SK-N-SH treated with all-trans-retinoic acid at 6 μM for 48 hours (cell line): Measurements from ENCODE around the gene CNKSR2.

Source experiments
- BACH2 ChIP-seq: fragments of 250-450 bp; sonication (Bioruptor Pico); IDR thresholded peaks from 2 replicates; pipeline ENCODE4 v1.9.0; 2021; ENCODE audit warnings: mild to moderate bottlenecking, borderline replicate concordance
- CREB5 ChIP-seq: fragments of 250-450 bp; sonication (Bioruptor Pico); IDR thresholded peaks from 2 replicates; pipeline ENCODE4 v1.5.1; 2020; ENCODE audit warnings: low read depth, mild to moderate bottlenecking, moderate library complexity
- CSDC2 ChIP-seq: fragments of 250-450 bp; sonication (Bioruptor Pico); IDR thresholded peaks from 2 replicates; pipeline ENCODE4 v1.5.0; 2020; ENCODE audit warnings: mild to moderate bottlenecking, moderate library complexity
- CSRNP3 ChIP-seq: fragments of 250-450 bp; sonication (Bioruptor Pico); IDR thresholded peaks from 2 replicates; pipeline ENCODE4 v1.5.1; 2021; ENCODE audit warnings: mild to moderate bottlenecking, moderate library complexity
- ISL1 ChIP-seq: fragments of 250-450 bp; sonication (Bioruptor Pico); IDR thresholded peaks from 2 replicates; pipeline ENCODE4 v2.1.2; 2022; ENCODE audit warnings: mild to moderate bottlenecking, moderate library complexity
- PPARA ChIP-seq: fragments of 250-450 bp; sonication (Bioruptor Pico); IDR thresholded peaks from 2 replicates; pipeline ENCODE4 v1.5.0; 2020; ENCODE audit warnings: mild to moderate bottlenecking, borderline replicate concordance
- ZNF8 ChIP-seq: fragments of 450-650 bp; formaldehyde crosslinking; IDR thresholded peaks from 2 replicates; pipeline ENCODE4 v1.5.0; 2020; ENCODE audit warnings: mild to moderate bottlenecking, moderate library complexity

GRCh38 chrX:21479695-21480270 is 105.6 kb downstream of the CNKSR2 start:
- no peak for TF ChIP-seq CSDC2 (CRISPR knock-in tag)
- no peak for TF ChIP-seq ZNF8
- no peak for TF ChIP-seq BACH2 (CRISPR knock-in tag)
- no peak for TF ChIP-seq PPARA (CRISPR knock-in tag)
- TF ChIP-seq ISL1 (CRISPR knock-in tag) = no peak
- no peak for TF ChIP-seq CSRNP3 (CRISPR knock-in tag)
- TF ChIP-seq CREB5 (CRISPR knock-in tag) = no peak
